ENCODE measurements around the gene VSTM2A.
"Not testable (repeated sequence)": the region's sequence is repeated elsewhere in the genome, so short reads cannot be mapped to it uniquely, and the experiment has no call there.

VSTM2A gene

GRCh38 chr7:54541669-54542625 is at the start of gene VSTM2A:
Gene VSTM2A, plus strand, starts transcription at chr7:54542375. Its CDS starts 356 bp downstream, at chr7:54542731.
- DNase-seq, result no peak

- DNase-seq, result not testable (repeated sequence)
Measured at GRCh38 chr7:54504531-54504930, 37.6 kb upstream of the VSTM2A start.

GRCh38 chr7:54529568-54529967 is 12.6 kb upstream of the VSTM2A start:
- no peak for DNase-seq

- no peak for DNase-seq
Measured at GRCh38 chr7:54538122-54538521, 4.1 kb upstream of the VSTM2A start.

GRCh38 chr7:54543051-54543488 is 895 bp downstream of the VSTM2A start:
- no peak for DNase-seq

GRCh38 chr7:54544149-54544526 is 2.0 kb downstream of the VSTM2A start:
- no peak for DNase-seq

- DNase-seq, result no peak
Measured at GRCh38 chr7:54544527-54545240, 2.5 kb downstream of the VSTM2A start.

- DNase-seq, result no peak
Measured at GRCh38 chr7:54545241-54545563, 3.0 kb downstream of the VSTM2A start.

- no peak for DNase-seq
Measured at GRCh38 chr7:54546081-54546985, 4.2 kb downstream of the VSTM2A start.

GRCh38 chr7:54546986-54547314 is 4.8 kb downstream of the VSTM2A start:
- DNase-seq, result no peak

GRCh38 chr7:54550471-54550870 is 8.3 kb downstream of the VSTM2A start:
- DNase-seq, result no peak

- no peak for DNase-seq
Measured at GRCh38 chr7:54556121-54556520, 13.9 kb downstream of the VSTM2A start.

GRCh38 chr7:54559401-54559800 is 17.2 kb downstream of the VSTM2A start:
- no peak for DNase-seq

- no peak for DNase-seq
Measured at GRCh38 chr7:54560198-54560597, 18.0 kb downstream of the VSTM2A start.

- DNase-seq, result no peak
Measured at GRCh38 chr7:54560723-54561122, 18.5 kb downstream of the VSTM2A start.

- DNase-seq, result no peak
Measured at GRCh38 chr7:54563329-54563916, 21.2 kb downstream of the VSTM2A start.

GRCh38 chr7:54565432-54565831 is 23.3 kb downstream of the VSTM2A start:
- no peak for DNase-seq

GRCh38 chr7:54581511-54581910 is 39.3 kb downstream of the VSTM2A start:
- no peak for DNase-seq

GRCh38 chr7:54591404-54592386 is 49.5 kb downstream of the VSTM2A start:
- DNase-seq, result no peak

- no peak for DNase-seq
Measured at GRCh38 chr7:54596747-54597146, 54.6 kb downstream of the VSTM2A start.

- no peak for DNase-seq
Measured at GRCh38 chr7:54615537-54615936, 73.4 kb downstream of the VSTM2A start.
